Upper lobe of left lung (tissue), 6 donors: Measurements from ENCODE around the gene CA9. TPM values are rescaled to one million over a fixed set of nuclear protein-coding genes. Genes with fewer than 3 reads are reported as not detected.

Experiments
- ATAC-seq, 2 donors: fragments of 200-7000 bp; cut with Tn5 transposase; one replicate each; pipeline ENCODE4 v1.9.1; 2022; ENCODE audit warnings: mild to moderate bottlenecking in 2 of 2, moderate library complexity in 2 of 2; ENCODE audit not compliant: low FRiP score in 2 of 2
- DNase-seq, 2 donors: peaks; one replicate each; pipeline ENCODE4 v3.0.0-alpha.2; 2019 to 2020
- H3K27ac ChIP-seq, 4 donors: fragments of 200-600 bp; sonication (generic); one replicate each; pipeline ENCODE4 v1.5.1; 2016 to 2019
- H3K27me3 ChIP-seq, 4 donors: fragments of 200-600 bp; sonication (generic); one replicate each; pipeline ENCODE4 v1.5.1; 2017 to 2019
- H3K36me3 ChIP-seq, 4 donors: fragments of 200-600 bp; sonication (generic); one replicate each; pipeline ENCODE4 v1.5.1; 2016 to 2019
- H3K4me1 ChIP-seq, 4 donors: fragments of 200-600 bp; sonication (generic); one replicate each; pipeline ENCODE4 v1.5.1; 2018 to 2019
- H3K4me3 ChIP-seq, 4 donors: fragments of 200-600 bp; sonication (generic); one replicate each; pipeline ENCODE4 v1.5.1; 2017 to 2019; ENCODE audit warnings: mild to moderate bottlenecking in 2 of 4, moderate library complexity in 1 of 4
- H3K9me3 ChIP-seq, 4 donors: fragments of 200-600 bp; sonication (generic); one replicate each; pipeline ENCODE4 v1.5.1; 2018 to 2019
- CTCF ChIP-seq, 6 experiments: fragments of 450-650 bp in 4 of 6; fragments of 200-600 bp in 2 of 6; sonication (generic) in 2 of 6; IDR thresholded peaks; one replicate each; pipeline ENCODE4 v1.5.1; 2016 to 2019; ENCODE audit warnings: antibody characterized with exemption in 6 of 6
- EP300 ChIP-seq, 4 donors: sonication (generic); formaldehyde crosslinking; IDR thresholded peaks; one replicate each; pipeline ENCODE4 v1.5.1; 2017; ENCODE audit warnings: antibody characterized with exemption in 4 of 4, control low read depth in 2 of 4
- POLR2A ChIP-seq, 4 donors: fragments of 450-650 bp; IDR thresholded peaks; one replicate each; pipeline ENCODE4 v1.5.1; 2016 to 2017; ENCODE audit warnings: antibody characterized with exemption in 4 of 4, mild to moderate bottlenecking in 2 of 4
- POLR2AphosphoS5 ChIP-seq, 2 donors: sonication (generic); formaldehyde crosslinking; IDR thresholded peaks; one replicate each; pipeline ENCODE4 v1.5.1; 2017; ENCODE audit warnings: antibody characterized with exemption in 2 of 2
- WGBS, 2 donors: methylation state at CpG; one replicate each; pipeline ENCODE4 v1.1.5; 2017 to 2018; 5-methylcytosine and 5-hydroxymethylcytosine counted together
- total RNA-seq, 6 donors: library from RNA; depleted of rRNA in 4 of 6; stranded (reverse); fragments of >200 nt in 4 of 6; gene quantifications; one replicate each; pipeline versions ENCODE4 v1.1.0 to v1.2.1, GENCODE V29; 2016 to 2021
- donor health status: DM: no; HTN: no; CAD: no; lungs with moderate emphysema.
- donor health status: DM: no; HTN: yes; CAD: no; lungs with severe emphysema.

The CA9 gene
- total RNA-seq, 6 donors from 2014 or later, result 0.14 to 0.24 TPM; not detected in 4

GRCh38 chr9:35679091-35679490 is 5.4 kb downstream of the CA9 start:
- Histone ChIP-seq H3K9me3 (no peaks in the 10 kb centered on the region), H3K36me3 (peaks cover 0 to 13% (median 2%) of the 10 kb centered on the region in 4 donors), H3K4me1 (peaks cover 6 to 26% (median 17%) of the 10 kb centered on the region in 4 donors), H3K4me3 (no peak overlapping the region), H3K27ac (no peak overlapping the region), H3K27me3 (no peaks in the 10 kb centered on the region)
- ATAC-seq, result no peak
- no peak for DNase-seq
- 93 to 96% methylated on average over 5 of the region's 5 CpGs for WGBS, 2 donors
- TF ChIP-seq CTCF (IDR thresholded peaks at IDR 0.05), result no peak
- TF ChIP-seq POLR2A (IDR thresholded peaks at IDR 0.05), result no peak
- no peak for TF ChIP-seq POLR2AphosphoS5 (IDR thresholded peaks at IDR 0.05)
- TF ChIP-seq EP300 (IDR thresholded peaks at IDR 0.05), result no peak

- DNase-seq (no peak), ATAC-seq (no peak)
- no peak overlapping the region for H3K27ac ChIP-seq
- no peaks in the 10 kb centered on the region for H3K27me3 ChIP-seq
- 95% methylated on average over 8 of the region's 8 CpGs for WGBS, 2 donors
- TF ChIP-seq POLR2AphosphoS5 (IDR thresholded peaks at IDR 0.05) (no peak), CTCF (IDR thresholded peaks at IDR 0.05) (no peak), POLR2A (IDR thresholded peaks at IDR 0.05) (no peak), EP300 (IDR thresholded peaks at IDR 0.05) (no peak)
- H3K9me3 ChIP-seq, result no peaks in the 10 kb centered on the region
- H3K36me3 ChIP-seq, result peaks cover 0 to 19% (median 7%) of the 10 kb centered on the region in 4 donors
- H3K4me3 ChIP-seq, result no peak overlapping the region
- peaks cover 6 to 27% (median 17%) of the 10 kb centered on the region in 4 donors for H3K4me1 ChIP-seq
These were observed 6.1 kb downstream of the CA9 start for GRCh38 chr9:35679766-35680330.

DNA sequence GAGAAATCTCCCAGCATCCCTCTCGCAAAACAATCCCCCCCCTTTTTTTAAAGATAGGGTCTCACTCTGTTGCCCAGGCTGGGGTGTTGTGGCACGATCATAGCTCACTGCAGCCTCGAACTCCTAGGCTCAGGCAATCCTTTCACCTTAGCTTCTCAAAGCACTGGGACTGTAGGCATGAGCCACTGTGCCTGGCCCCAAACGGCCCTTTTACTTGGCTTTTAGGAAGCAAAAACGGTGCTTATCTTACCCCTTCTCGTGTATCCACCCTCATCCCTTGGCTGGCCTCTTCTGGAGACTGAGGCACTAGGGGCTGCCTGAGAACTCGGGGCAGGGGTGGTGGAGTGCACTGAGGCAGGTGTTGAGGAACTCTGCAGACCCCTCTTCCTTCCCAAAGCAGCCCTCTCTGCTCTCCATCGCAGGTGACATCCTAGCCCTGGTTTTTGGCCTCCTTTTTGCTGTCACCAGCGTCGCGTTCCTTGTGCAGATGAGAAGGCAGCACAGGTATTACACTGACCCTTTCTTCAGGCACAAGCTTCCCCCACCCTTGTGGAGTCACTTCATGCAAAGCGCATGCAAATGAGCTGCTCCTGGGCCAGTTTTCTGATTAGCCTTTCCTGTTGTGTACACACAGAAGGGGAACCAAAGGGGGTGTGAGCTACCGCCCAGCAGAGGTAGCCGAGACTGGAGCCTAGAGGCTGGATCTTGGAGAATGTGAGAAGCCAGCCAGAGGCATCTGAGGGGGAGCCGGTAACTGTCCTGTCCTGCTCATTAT is 6.8 kb downstream of the CA9 start:
- WGBS, 2 donors, result 68 to 73% methylated on average over 15 of the region's 15 CpGs
- TF ChIP-seq POLR2A (IDR thresholded peaks at IDR 0.05) (no peak), POLR2AphosphoS5 (IDR thresholded peaks at IDR 0.05) (no peak), CTCF (IDR thresholded peaks at IDR 0.05) (no peak), EP300 (IDR thresholded peaks at IDR 0.05) (no peak)
- no peak for DNase-seq
- ATAC-seq, result no peak
- H3K36me3 ChIP-seq, result peaks cover 0 to 26% (median 12%) of the 10 kb centered on the region in 4 donors
- no peak overlapping the region for H3K27ac ChIP-seq
- peaks cover 6 to 25% (median 15%) of the 10 kb centered on the region in 4 donors for H3K4me1 ChIP-seq
- no peaks in the 10 kb centered on the region for H3K27me3 ChIP-seq
- no peaks in the 10 kb centered on the region for H3K9me3 ChIP-seq
- H3K4me3 ChIP-seq, result no peak overlapping the region

DNA sequence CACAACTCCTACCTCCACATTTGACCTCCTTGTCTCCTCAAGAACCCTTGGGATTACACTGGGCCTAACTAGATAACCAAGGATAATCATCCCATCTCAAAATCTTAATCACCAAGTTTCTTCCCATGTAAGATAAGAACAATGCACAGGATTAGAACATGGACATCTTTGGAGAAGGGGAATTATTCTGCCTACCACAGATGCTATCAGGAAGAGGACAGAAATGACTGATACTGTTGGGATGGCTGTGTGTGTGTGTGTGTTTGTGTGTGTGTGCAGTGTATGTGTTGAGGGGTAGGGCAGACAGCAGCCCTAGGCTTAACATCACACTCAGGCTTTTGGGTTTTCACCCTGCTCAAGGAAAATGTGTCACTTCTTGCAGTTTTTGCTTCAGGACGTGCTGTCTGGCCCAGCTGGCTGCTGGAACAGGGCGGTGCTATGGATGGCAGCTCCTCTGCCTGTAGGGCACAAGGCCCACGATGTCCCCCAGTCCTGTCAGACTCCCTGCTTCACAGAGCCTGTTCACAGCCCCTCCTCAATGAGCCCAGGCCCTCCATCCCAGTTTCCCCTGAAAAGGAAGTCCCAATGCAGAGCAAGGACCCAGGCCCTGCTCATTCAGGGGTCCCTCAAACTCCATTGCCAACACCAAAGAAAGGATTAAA is 7.7 kb downstream of the CA9 start:
- no peak for ATAC-seq

More for the DNA sequence above, 7.7 kb downstream of the CA9 start:
- no peaks in the 10 kb centered on the region for H3K9me3 ChIP-seq
- no peak overlapping the region for H3K27ac ChIP-seq
- TF ChIP-seq CTCF (IDR thresholded peaks at IDR 0.05) (no peak), POLR2AphosphoS5 (IDR thresholded peaks at IDR 0.05) (no peak)
- H3K27me3 ChIP-seq, result no peaks in the 10 kb centered on the region
- H3K4me3 ChIP-seq, result no peak overlapping the region
- H3K4me1 ChIP-seq, result peaks cover 0 to 21% (median 6%) of the 10 kb centered on the region in 4 donors
- H3K36me3 ChIP-seq, result peaks cover 0 to 30% (median 12%) of the 10 kb centered on the region in 4 donors
- 76 to 85% methylated on average over 3 of the region's 3 CpGs for WGBS, 2 donors
- DNase-seq, result no peak
